ENCODE results near the gene HFM1.

GRCh38 chr1:91245435-91245834, 159.2 kb downstream of the HFM1 start:
- TF ChIP-seq, protein P1, sequence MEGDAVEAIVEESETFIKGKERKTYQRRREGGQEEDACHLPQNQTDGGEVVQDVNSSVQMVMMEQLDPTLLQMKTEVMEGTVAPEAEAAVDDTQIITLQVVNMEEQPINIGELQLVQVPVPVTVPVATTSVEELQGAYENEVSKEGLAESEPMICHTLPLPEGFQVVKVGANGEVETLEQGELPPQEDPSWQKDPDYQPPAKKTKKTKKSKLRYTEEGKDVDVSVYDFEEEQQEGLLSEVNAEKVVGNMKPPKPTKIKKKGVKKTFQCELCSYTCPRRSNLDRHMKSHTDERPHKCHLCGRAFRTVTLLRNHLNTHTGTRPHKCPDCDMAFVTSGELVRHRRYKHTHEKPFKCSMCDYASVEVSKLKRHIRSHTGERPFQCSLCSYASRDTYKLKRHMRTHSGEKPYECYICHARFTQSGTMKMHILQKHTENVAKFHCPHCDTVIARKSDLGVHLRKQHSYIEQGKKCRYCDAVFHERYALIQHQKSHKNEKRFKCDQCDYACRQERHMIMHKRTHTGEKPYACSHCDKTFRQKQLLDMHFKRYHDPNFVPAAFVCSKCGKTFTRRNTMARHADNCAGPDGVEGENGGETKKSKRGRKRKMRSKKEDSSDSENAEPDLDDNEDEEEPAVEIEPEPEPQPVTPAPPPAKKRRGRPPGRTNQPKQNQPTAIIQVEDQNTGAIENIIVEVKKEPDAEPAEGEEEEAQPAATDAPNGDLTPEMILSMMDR (optimal IDR thresholded peaks at IDR 0.05 in 1 of 3, IDR thresholded peaks at IDR 0.05 in 1 of 3, conservative IDR thresholded peaks at IDR 0.05 in 1 of 3; ENCODE audit: extremely low read depth in 1 of 3, insufficient read depth in 2 of 3, low read length in 3 of 3), result no peak
- no peak for TF ChIP-seq EZH2 (IDR thresholded peaks at IDR 0.05; ENCODE audit: low read length)

Data from keratinocyte (primary cell).